ENCODE results near the gene NTN4.
"Not testable (repeated sequence)": the region's sequence is repeated elsewhere in the genome, so short reads cannot be mapped to it uniquely, and the experiment has no call there.

NTN4 gene

GRCh38 chr12:95802482-95803270 is 12.1 kb upstream of the NTN4 start:
- no peak for DNase-seq (ENCODE audit: low read depth, low spot score)

GRCh38 chr12:95796982-95797289 is 6.4 kb upstream of the NTN4 start:
- no peak for DNase-seq (ENCODE audit: low read depth, low spot score)
- no peak overlapping the region for H3K4me3 ChIP-seq (ENCODE audit: low read length)

More at GRCh38 chr12:95802482-95803270, 12.1 kb upstream of the NTN4 start:
- H3K4me3 ChIP-seq (ENCODE audit: low read length) = no peak overlapping the region

GRCh38 chr12:95796225-95796981 is 5.8 kb upstream of the NTN4 start:
- no peak overlapping the region for H3K4me3 ChIP-seq (ENCODE audit: low read length)
- DNase-seq (ENCODE audit: low read depth, low spot score) = no peak

- H3K4me3 ChIP-seq (ENCODE audit: low read length) = no peak overlapping the region
- no peak for DNase-seq (ENCODE audit: low read depth, low spot score)
These were observed 619 bp upstream of the NTN4 start for GRCh38 chr12:95790917-95791849.

- no peak for DNase-seq (ENCODE audit: low read depth, low spot score)
These were observed 1.2 kb downstream of the NTN4 start for GRCh38 chr12:95789126-95790032.

GRCh38 chr12:95788637-95789036 is 1.9 kb downstream of the NTN4 start:
- no peak overlapping the region for H3K4me3 ChIP-seq (ENCODE audit: low read length)
- DNase-seq (ENCODE audit: low read depth, low spot score) = no peak

More at GRCh38 chr12:95789126-95790032, 1.2 kb downstream of the NTN4 start:
- H3K4me3 ChIP-seq (ENCODE audit: low read length) = no peak overlapping the region

- DNase-seq (ENCODE audit: low read depth, low spot score) = no peak
- no peak overlapping the region for H3K4me3 ChIP-seq (ENCODE audit: low read length)
These were observed 3.2 kb downstream of the NTN4 start for GRCh38 chr12:95787274-95787818.

- DNase-seq (ENCODE audit: low read depth, low spot score) = no peak
- no peak overlapping the region for H3K4me3 ChIP-seq (ENCODE audit: low read length)
These were observed 5.6 kb downstream of the NTN4 start for GRCh38 chr12:95784915-95785314.

- no peak overlapping the region for H3K4me3 ChIP-seq (ENCODE audit: low read length)
- no peak for DNase-seq (ENCODE audit: low read depth, low spot score)
These were observed 6.3 kb downstream of the NTN4 start for GRCh38 chr12:95784286-95784685.

GRCh38 chr12:95775466-95775865 is 15.1 kb downstream of the NTN4 start:
- DNase-seq (ENCODE audit: low read depth, low spot score); H3K4me3 ChIP-seq (ENCODE audit: low read length): not testable (repeated sequence)

GRCh38 chr12:95774311-95775045 is 16.1 kb downstream of the NTN4 start:
- no peak for DNase-seq (ENCODE audit: low read depth, low spot score)

GRCh38 chr12:95773320-95773719 is 17.2 kb downstream of the NTN4 start:
- no peak overlapping the region for H3K4me3 ChIP-seq (ENCODE audit: low read length)
- DNase-seq (ENCODE audit: low read depth, low spot score) = no peak

More at GRCh38 chr12:95774311-95775045, 16.1 kb downstream of the NTN4 start:
- no peak overlapping the region for H3K4me3 ChIP-seq (ENCODE audit: low read length)

GRCh38 chr12:95767703-95768102 is 22.9 kb downstream of the NTN4 start:
- no peak for DNase-seq (ENCODE audit: low read depth, low spot score)
- H3K4me3 ChIP-seq (ENCODE audit: low read length) = no peak overlapping the region

GRCh38 chr12:95766356-95767019 is 24.1 kb downstream of the NTN4 start:
- no peak for DNase-seq (ENCODE audit: low read depth, low spot score)

GRCh38 chr12:95764848-95765247 is 25.7 kb downstream of the NTN4 start:
- DNase-seq (ENCODE audit: low read depth, low spot score) = no peak
- no peak overlapping the region for H3K4me3 ChIP-seq (ENCODE audit: low read length)

More at GRCh38 chr12:95766356-95767019, 24.1 kb downstream of the NTN4 start:
- H3K4me3 ChIP-seq (ENCODE audit: low read length) = no peak overlapping the region

GRCh38 chr12:95763809-95764253 is 26.7 kb downstream of the NTN4 start:
- DNase-seq (ENCODE audit: low read depth, low spot score) = no peak
- no peak overlapping the region for H3K4me3 ChIP-seq (ENCODE audit: low read length)
